HEK293T (cell line): Measurements from ENCODE around the gene NEK6.

ENCODE experiments used
- BHLHE40 ChIP-seq: fragments of 450-650 bp; IDR thresholded peaks from 2 replicates; pipeline ENCODE4 v1.6.1; 2016; ENCODE audit warnings: mild to moderate bottlenecking, moderate library complexity, borderline replicate concordance
- ELF4 ChIP-seq: fragments of 450-650 bp; IDR thresholded peaks from 2 replicates; pipeline ENCODE4 v1.6.1; 2017; ENCODE audit warnings: antibody characterized with exemption
- FOXA1 ChIP-seq: fragments of 450-650 bp; IDR thresholded peaks from 2 replicates; pipeline ENCODE4 v1.6.1; 2016; ENCODE audit warnings: mild to moderate bottlenecking
- FOXK2 ChIP-seq: fragments of 450-650 bp; IDR thresholded peaks from 2 replicates; pipeline ENCODE4 v1.6.1; 2016; ENCODE audit warnings: mild to moderate bottlenecking
- FOXM1 ChIP-seq: fragments of 450-650 bp; IDR thresholded peaks from 2 replicates; pipeline ENCODE4 v1.6.1; 2017; ENCODE audit warnings: mild to moderate bottlenecking, borderline replicate concordance
- HDGF ChIP-seq: fragments of 450-650 bp; IDR thresholded peaks from 2 replicates; pipeline ENCODE4 v1.6.1; 2017; ENCODE audit warnings: antibody characterized with exemption, borderline replicate concordance
- NFRKB ChIP-seq: fragments of 450-650 bp; IDR thresholded peaks from 2 replicates; pipeline ENCODE4 v1.6.1; 2016; ENCODE audit warnings: mild to moderate bottlenecking, moderate library complexity
- SUZ12 ChIP-seq: fragments of 450-650 bp; IDR thresholded peaks from 2 replicates; pipeline ENCODE4 v1.6.1; 2016; ENCODE audit warnings: mild to moderate bottlenecking
- TARDBP ChIP-seq: fragments of 450-650 bp; IDR thresholded peaks from 2 replicates; pipeline ENCODE4 v1.6.1; 2016

GRCh38 chr9:124297551-124297901 is 39.8 kb downstream of the NEK6 start:
- no peak for TF ChIP-seq FOXA1
- TF ChIP-seq NFRKB = no peak
- TF ChIP-seq FOXK2 = no peak
- TF ChIP-seq ELF4 = no peak
- no peak for TF ChIP-seq HDGF
- TF ChIP-seq SUZ12 = no peak
- no peak for TF ChIP-seq BHLHE40
- TF ChIP-seq FOXM1 = no peak
- TF ChIP-seq TARDBP = no peak
